Measurements from ENCODE around the gene ABLIM3. TPM values are rescaled to one million over a fixed set of nuclear protein-coding genes. Genes with fewer than 3 reads are reported as not detected.

Gene ABLIM3
- total and polyA plus RNA-seq, 9 of the 15 experiments (the other 6 are each of a cell fraction or from before 2014, with no cell fraction given), result 0.03 to 0.38 (median 0.11) TPM

DNA sequence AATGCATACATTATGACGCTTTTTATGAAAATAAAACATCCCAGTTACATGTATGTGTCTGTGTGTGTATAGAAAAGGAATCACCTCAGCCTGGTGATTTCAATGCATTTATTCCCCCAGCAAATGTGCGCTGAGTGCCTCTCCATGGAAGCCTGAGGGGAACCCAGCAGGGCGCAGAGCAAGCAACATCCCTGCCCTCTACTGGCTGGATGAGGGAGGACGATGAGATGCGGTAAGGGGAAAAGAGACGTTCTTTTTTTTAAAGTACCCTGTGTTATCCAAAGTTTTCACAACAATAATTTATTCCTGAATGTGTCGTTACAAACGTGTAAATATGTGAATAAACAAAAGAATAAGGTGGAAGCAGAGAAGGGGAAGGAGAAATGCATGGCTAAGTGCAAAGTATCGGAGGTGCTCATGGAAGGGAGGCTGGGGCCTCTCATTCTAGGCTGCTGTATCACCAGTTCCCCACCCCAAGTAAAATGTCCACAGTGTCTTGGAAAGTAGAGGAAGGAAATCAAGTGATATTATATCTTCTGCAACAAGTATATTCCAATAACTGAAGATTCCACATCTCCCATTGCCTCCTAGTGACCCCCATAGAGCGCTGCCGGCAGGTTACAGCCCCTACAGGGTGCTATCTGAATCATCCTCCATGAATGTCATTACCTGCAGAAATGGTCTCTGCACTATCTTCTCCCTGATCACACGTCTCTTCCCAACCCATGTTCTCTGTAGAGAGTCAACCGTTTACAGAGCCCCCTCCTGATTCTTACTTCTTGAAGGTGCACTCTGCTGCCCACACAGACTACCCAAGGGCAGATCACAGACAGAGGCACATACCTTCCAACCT is 13.0 kb upstream of the ABLIM3 start:
- no peak overlapping the region for H3K9ac ChIP-seq (ENCODE audit: insufficient read depth in 1 of 2, low read depth in 2 of 2, low read length in 2 of 2)
- intact Hi-C loops (cut with micrococcal nuclease) (no loop called here), in situ Hi-C loops (cut with MboI) (loop anchor here (25.0 kb wide), 1 partner anchor 434 kb away; the partner anchor contains the start of gene CSNK1A1)
- no TSS peak for BruUV-seq (replicated peaks)
- H3K9me1 ChIP-seq (ENCODE audit: control insufficient read depth, insufficient read depth, low read length), result no peaks in the 10 kb centered on the region
- H3K9me3 ChIP-seq (replicated peaks; ENCODE audit: control insufficient read depth, insufficient read depth, low read depth, low read length), result no peaks in the 10 kb centered on the region
- no peaks in the 10 kb centered on the region for H3K79me2 ChIP-seq (ENCODE audit: control insufficient read depth, insufficient read depth, low read length)
- peak; percentile 48 to 63 (median 60) for DNase-seq (ENCODE audit: extremely low read depth in 1 of 4, low spot score in 3 of 4)
- no peaks in the 10 kb centered on the region for H3K4me1 ChIP-seq (replicated peaks in 1 of 2; ENCODE audit: control insufficient read depth in 2 of 2, insufficient read depth in 2 of 2, low read length in 2 of 2)
- H4K20me1 ChIP-seq (replicated peaks; ENCODE audit: control insufficient read depth, insufficient read depth, low read length), result no peaks in the 10 kb centered on the region
- CTCF ChIA-PET (ENCODE audit: low intra/inter-chr PET ratio), result interaction anchor here (0.7 to 1.0 kb wide), 2 partner anchors 387 to 397 kb away, joined by 3 read pairs; no protein-coding TSS in a partner anchor
- H3K4me3 ChIP-seq, result no peak overlapping the region
- ATAC-seq, result peak; percentile 98
- peak; percentile 87 for FAIRE-seq
- no peak overlapping the region for H3K4me2 ChIP-seq (ENCODE audit: insufficient read depth, low read length)
- H3K27ac ChIP-seq (ENCODE audit: extremely low read depth, low read depth, low read length), result no peak overlapping the region
- H2AFZ ChIP-seq (ENCODE audit: low read depth, low read length), result no peak overlapping the region
- 11% methylated on average over 13 of the region's 13 CpGs for WGBS (ENCODE audit: insufficient coverage, low coverage, missing lambda C conversion rate)
- POLR2A ChIA-PET, result no interaction called here
- H3K27me3 ChIP-seq (ENCODE audit: control insufficient read depth in 2 of 2, insufficient read depth in 2 of 2, low read length in 2 of 2), result peaks cover 7 to 21% of the 10 kb centered on the region in 2 experiments; a peak in 4 of 5 replicates
- TF ChIP-seq SMC3 (conservative IDR thresholded peaks at IDR 0.05; ENCODE audit: insufficient read depth, low read depth, low read length), result peak; percentile 39; the same call in 1 of the 2 replicates
- TF ChIP-seq KDM5B (IDR thresholded peaks at IDR 0.05; ENCODE audit: insufficient replicate concordance, low read depth, low read length), result no peak
- TF ChIP-seq, protein P1, sequence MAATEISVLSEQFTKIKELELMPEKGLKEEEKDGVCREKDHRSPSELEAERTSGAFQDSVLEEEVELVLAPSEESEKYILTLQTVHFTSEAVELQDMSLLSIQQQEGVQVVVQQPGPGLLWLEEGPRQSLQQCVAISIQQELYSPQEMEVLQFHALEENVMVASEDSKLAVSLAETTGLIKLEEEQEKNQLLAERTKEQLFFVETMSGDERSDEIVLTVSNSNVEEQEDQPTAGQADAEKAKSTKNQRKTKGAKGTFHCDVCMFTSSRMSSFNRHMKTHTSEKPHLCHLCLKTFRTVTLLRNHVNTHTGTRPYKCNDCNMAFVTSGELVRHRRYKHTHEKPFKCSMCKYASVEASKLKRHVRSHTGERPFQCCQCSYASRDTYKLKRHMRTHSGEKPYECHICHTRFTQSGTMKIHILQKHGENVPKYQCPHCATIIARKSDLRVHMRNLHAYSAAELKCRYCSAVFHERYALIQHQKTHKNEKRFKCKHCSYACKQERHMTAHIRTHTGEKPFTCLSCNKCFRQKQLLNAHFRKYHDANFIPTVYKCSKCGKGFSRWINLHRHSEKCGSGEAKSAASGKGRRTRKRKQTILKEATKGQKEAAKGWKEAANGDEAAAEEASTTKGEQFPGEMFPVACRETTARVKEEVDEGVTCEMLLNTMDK (IDR thresholded peaks at IDR 0.05; ENCODE audit: borderline replicate concordance, insufficient read depth, low read depth, low read length, poor library complexity, severe bottlenecking), result peak; percentile 7
- TF ChIP-seq CREM (IDR thresholded peaks at IDR 0.05; ENCODE audit: low read depth), result 0 out of 2 replicates have a peak, but pooled peaks have one; percentile 16
- no peak for TF ChIP-seq RBM25 (IDR thresholded peaks at IDR 0.05; ENCODE audit: low read depth, low read length, severe bottlenecking)
- no peak for TF ChIP-seq MCM5 (IDR thresholded peaks at IDR 0.05; ENCODE audit: low read depth)
- TF ChIP-seq RAD21 (CRISPR knock-in tag; conservative IDR thresholded peaks at IDR 0.05 in 1 of 2, IDR thresholded peaks at IDR 0.05 in 1 of 2), result peak; percentile 59 to 70
- TF ChIP-seq, protein P2, sequence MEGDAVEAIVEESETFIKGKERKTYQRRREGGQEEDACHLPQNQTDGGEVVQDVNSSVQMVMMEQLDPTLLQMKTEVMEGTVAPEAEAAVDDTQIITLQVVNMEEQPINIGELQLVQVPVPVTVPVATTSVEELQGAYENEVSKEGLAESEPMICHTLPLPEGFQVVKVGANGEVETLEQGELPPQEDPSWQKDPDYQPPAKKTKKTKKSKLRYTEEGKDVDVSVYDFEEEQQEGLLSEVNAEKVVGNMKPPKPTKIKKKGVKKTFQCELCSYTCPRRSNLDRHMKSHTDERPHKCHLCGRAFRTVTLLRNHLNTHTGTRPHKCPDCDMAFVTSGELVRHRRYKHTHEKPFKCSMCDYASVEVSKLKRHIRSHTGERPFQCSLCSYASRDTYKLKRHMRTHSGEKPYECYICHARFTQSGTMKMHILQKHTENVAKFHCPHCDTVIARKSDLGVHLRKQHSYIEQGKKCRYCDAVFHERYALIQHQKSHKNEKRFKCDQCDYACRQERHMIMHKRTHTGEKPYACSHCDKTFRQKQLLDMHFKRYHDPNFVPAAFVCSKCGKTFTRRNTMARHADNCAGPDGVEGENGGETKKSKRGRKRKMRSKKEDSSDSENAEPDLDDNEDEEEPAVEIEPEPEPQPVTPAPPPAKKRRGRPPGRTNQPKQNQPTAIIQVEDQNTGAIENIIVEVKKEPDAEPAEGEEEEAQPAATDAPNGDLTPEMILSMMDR (IDR thresholded peaks at IDR 0.05 in 2 of 3, conservative IDR thresholded peaks at IDR 0.05 in 1 of 3; ENCODE audit: insufficient read depth in 2 of 3, low read depth in 1 of 3, low read length in 3 of 3), result peak; percentile 76 to 83 (median 79)
- TF ChIP-seq KLF16 (IDR thresholded peaks at IDR 0.05), result 0 out of 2 replicates have a peak, but pooled peaks have one; percentile 18
- TF ChIP-seq CHD2 (IDR thresholded peaks at IDR 0.05; ENCODE audit: low read depth, low read length), result no peak
- no peaks in the 10 kb centered on the region for H3K36me3 ChIP-seq (ENCODE audit: control insufficient read depth, insufficient read depth, low read length)

Data from K562 (cell line).